G401 (cell line): ENCODE measurements around the gene DOCK7. TPM values are rescaled to one million over a fixed set of nuclear protein-coding genes. Genes with fewer than 3 reads are reported as not detected.
"Not testable (repeated sequence)": the region's sequence is repeated elsewhere in the genome, so short reads cannot be mapped to it uniquely, and the experiment has no call there.

Experiments
- DNase-seq: peaks from one replicate; pipeline ENCODE4 v3.0.0-alpha.2; 2015; ENCODE audit warnings: low spot score
- in situ Hi-C: cut with HindIII; loops from 2 replicates; pipeline ENCODE4 v1.10.0; 2016; ENCODE audit warnings: low sequenced_read_pairs, mixed read lengths
- total RNA-seq: library from RNA; depleted of rRNA; stranded (reverse); fragments of >200 nt; shearing (Covaris generic); gene quantifications from 2 replicates; pipeline ENCODE4 v1.2.3, GENCODE V29; 2014; rRNA removed

Gene DOCK7, protein sequence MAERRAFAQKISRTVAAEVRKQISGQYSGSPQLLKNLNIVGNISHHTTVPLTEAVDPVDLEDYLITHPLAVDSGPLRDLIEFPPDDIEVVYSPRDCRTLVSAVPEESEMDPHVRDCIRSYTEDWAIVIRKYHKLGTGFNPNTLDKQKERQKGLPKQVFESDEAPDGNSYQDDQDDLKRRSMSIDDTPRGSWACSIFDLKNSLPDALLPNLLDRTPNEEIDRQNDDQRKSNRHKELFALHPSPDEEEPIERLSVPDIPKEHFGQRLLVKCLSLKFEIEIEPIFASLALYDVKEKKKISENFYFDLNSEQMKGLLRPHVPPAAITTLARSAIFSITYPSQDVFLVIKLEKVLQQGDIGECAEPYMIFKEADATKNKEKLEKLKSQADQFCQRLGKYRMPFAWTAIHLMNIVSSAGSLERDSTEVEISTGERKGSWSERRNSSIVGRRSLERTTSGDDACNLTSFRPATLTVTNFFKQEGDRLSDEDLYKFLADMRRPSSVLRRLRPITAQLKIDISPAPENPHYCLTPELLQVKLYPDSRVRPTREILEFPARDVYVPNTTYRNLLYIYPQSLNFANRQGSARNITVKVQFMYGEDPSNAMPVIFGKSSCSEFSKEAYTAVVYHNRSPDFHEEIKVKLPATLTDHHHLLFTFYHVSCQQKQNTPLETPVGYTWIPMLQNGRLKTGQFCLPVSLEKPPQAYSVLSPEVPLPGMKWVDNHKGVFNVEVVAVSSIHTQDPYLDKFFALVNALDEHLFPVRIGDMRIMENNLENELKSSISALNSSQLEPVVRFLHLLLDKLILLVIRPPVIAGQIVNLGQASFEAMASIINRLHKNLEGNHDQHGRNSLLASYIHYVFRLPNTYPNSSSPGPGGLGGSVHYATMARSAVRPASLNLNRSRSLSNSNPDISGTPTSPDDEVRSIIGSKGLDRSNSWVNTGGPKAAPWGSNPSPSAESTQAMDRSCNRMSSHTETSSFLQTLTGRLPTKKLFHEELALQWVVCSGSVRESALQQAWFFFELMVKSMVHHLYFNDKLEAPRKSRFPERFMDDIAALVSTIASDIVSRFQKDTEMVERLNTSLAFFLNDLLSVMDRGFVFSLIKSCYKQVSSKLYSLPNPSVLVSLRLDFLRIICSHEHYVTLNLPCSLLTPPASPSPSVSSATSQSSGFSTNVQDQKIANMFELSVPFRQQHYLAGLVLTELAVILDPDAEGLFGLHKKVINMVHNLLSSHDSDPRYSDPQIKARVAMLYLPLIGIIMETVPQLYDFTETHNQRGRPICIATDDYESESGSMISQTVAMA (N-terminal part only)
- total RNA-seq, result 24.7 and 105 TPM in 2 replicates

DNA sequence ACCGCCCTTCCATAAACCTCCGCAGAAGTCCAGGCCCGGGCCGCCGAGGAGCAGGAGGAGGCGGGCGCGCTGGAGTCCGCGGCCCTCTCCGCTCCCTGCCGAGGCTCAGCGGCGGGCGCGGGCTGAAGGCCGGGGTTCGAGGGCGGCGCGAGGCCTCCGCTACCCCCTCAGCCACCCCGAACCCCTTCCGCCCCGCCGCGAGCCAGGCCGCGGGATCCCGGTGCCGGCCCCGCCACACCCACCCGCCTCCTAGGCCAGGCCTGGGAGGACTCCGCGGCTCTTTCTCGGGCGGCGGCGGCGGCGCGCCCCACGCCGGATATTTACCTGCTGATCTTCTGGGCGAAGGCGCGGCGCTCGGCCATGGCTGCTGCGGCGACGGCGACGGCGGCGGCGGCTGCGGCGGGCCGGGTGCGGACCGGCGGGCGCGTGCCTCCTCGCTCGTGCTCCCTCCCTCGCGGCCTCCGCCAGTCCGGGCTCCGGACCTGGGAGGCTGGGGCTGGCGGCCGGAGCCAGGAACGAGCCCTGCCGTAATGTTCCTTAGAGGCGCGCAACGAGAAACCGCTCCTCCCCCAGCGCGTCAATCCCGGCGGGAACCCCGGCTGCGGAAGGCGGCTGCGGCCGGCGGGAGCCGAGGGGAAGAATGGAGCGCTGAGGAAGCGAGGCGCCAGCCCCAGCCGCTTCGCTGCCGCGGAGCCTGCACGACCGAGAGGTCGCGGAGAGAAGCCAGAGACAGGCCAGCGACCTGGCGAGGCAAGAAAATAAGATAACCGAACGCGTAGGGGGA, at the start of gene DOCK7:
DOCK7 (minus strand) TSS at position 484 of the 784 bp plus-strand sequence; CDS start at position 362, 122 bp downstream.
- peak; percentile 82 for DNase-seq
- in situ Hi-C loops, result no loop called here

GRCh38 chr1:62735491-62736171, 47.4 kb upstream of the DOCK7 start:
- no peak for DNase-seq
- in situ Hi-C loops, result no loop called here

DNA sequence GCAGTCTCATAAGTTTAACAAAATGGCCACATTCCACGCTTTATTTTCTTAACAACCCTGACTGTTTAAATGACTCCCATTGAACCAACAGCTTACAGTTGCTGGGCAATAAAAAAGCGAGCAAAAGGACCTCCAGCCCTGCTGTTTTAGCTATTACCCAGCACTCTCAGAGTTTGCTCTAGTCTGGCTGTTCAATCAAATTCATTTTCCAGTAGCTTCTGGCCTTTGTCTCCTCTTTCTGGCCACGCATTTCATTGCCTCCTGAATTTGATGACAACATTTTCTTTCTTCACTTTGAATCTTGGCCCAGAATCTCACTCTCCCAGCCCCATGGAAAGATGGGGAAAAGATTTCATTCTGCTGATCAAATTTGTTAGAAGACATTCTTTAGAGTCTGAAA, 44.1 kb upstream of the DOCK7 start:
- in situ Hi-C loops, result no loop called here
- no peak for DNase-seq

GRCh38 chr1:62728963-62729362, 40.8 kb upstream of the DOCK7 start:
- in situ Hi-C loops, result no loop called here
- no peak for DNase-seq

DNA sequence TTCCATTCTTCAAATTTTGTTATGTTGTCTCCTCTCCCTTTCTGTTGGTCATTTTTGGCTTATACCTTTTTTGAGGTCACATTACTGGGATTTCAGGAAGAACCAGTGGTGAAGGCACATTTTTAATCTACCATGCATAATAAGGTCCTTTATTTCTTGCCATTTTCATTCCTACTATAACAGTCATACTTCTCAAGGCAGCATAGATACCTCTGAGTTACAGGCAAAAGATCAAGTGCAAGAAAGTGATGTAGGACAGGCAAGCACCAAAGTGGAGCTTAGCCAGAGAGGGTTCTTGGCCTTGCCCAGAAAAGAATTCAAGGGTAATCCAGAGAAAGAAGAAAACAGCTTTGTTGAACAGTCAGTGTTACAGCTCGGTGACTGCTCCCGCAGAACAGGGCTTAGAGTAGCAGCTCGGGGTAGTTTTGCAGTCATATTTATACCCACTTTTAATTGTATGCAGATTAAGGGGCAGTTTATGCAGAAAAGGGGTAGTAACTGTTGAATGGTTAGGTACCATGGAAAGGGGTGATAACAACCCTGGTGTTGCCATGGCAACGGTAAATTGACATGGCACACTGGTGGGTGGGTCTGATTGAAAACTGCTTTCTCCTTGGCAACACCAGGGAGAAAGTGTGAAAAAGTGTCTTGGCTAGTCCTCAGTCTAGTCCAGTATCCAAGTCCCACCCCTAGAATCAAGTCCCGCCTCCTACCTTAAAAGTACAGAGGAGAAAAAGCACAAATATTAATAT, 39.6 kb upstream of the DOCK7 start:
- in situ Hi-C loops, result no loop called here
- DNase-seq, result no peak

GRCh38 chr1:62726011-62726442, 37.8 kb upstream of the DOCK7 start:
- DNase-seq, result no peak
- in situ Hi-C loops, result no loop called here

DNA sequence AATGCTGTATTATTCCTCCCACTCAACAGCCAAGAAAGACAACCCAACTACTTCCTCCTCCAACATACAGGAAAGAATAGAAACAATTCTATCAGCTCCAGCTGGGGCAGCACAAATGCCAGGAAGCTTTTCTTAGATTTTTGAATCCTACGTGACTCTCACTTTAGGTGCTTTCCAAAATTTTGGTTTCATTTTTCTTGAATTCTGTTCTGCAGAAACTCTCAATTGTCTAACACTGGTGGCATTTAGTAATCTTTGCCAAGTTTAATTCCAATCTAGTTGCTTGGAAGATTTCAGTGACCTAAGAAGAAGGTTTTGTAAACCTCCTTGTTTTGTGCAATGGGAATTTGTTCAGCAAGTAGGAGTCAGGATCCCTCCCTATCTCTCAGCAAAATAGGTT, 37.1 kb upstream of the DOCK7 start:
- DNase-seq, result no peak
- in situ Hi-C loops, result no loop called here

DNA sequence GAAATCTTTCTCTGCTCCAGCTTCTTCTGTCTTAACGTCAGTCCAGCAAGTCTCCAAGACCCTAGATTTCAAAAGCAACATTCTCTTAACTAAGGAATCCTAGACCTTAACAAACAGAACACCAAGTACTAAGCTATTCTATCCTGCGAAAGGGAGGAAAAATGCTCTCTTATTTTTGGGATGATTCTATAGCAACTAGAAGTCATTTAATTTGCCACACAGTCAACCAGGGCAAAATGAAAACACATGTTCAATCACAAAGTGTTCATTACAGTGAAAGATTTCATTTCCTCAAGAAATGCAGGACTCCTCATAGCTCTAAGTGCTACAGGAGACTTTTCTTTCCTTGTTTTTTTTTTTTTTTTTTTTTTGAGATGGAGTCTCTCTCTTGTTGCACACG, 36.2 kb upstream of the DOCK7 start:
- no peak for DNase-seq
- in situ Hi-C loops, result no loop called here

- DNase-seq, result no peak
- in situ Hi-C loops, result no loop called here
Observed at GRCh38 chr1:62723883-62724282, 35.7 kb upstream of the DOCK7 start.

- in situ Hi-C loops, result no loop called here
- DNase-seq, result no peak
Observed at GRCh38 chr1:62722796-62723195, 34.6 kb upstream of the DOCK7 start.

GRCh38 chr1:62720946-62721554, 32.9 kb upstream of the DOCK7 start:
- DNase-seq, result no peak
- in situ Hi-C loops, result no loop called here

GRCh38 chr1:62718400-62718799, 30.2 kb upstream of the DOCK7 start:
- in situ Hi-C loops, DNase-seq: not testable (repeated sequence)

- in situ Hi-C loops, result no loop called here
Observed at GRCh38 chr1:62717483-62717882, 29.3 kb upstream of the DOCK7 start.

DNA sequence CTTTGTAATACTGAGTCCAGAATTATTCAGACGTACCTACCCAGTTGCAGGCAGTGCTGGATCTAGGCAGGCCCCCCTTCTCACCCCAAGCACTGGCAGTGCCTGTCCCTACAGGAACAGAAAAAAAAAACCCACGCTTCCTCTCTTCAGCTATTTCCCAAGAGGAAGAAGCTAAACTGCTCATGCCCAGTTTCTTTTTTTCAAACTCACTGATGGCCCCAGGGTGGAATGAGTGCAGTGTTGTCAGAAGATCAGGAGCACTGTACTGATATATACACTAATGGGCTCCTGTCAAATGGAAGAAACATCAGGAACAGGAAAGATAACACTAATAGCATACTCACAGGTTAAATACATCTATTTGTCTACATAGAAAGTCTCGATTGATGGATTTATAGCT, 28.2 kb upstream of the DOCK7 start:
- in situ Hi-C loops, result no loop called here
- no peak for DNase-seq

More at GRCh38 chr1:62717483-62717882, 29.3 kb upstream of the DOCK7 start:
- DNase-seq, result no peak

- in situ Hi-C loops, result no loop called here
- no peak for DNase-seq
Observed at GRCh38 chr1:62712336-62713243, 24.4 kb upstream of the DOCK7 start.

DNA sequence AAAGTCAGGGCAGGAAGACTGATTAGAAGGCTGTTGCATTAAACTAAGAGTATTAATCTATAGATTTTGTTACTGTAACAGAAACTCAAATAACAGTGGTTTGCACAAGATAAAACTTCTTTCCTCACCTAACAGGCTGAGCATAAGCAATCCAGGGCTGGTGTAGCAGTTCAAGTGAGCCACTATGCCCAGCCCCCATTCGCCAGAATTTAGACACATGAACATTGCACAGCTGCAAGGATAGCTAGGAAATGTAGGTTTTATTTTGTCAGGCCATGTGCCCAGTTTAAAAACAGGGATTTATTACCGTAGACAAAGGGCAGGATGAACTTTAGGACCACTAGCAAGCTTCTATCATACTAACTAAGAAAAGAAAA, 19.5 kb upstream of the DOCK7 start:
- in situ Hi-C loops, result no loop called here
- DNase-seq, result no peak
